K562 (cell line): ENCODE results near the gene YIF1A.

Experiments
- ARID2 ChIP-seq: fragments of 450-650 bp; IDR thresholded peaks from 2 replicates; pipeline ENCODE4 v1.6.1; 2017; ENCODE audit warnings: antibody characterized with exemption, mild to moderate bottlenecking
- BHLHE40 ChIP-seq: IDR thresholded peaks from 2 replicates; pipeline ENCODE4 v1.6.1; 2011; ENCODE audit warnings: low read length, improper control_type of control experiment
- CTCF ChIP-seq, 3 experiments: IDR thresholded peaks in 2 of 3; conservative IDR thresholded peaks in 1 of 3; 2 replicates each; pipeline ENCODE4 v1.5.1; 2011 to 2012; ENCODE audit warnings: low read length in 3 of 3, mild to moderate bottlenecking in 3 of 3, control low read depth in 2 of 3, improper control_type of control experiment in 1 of 3, inconsistent platforms in 1 of 3, low read depth in 1 of 3, mixed read lengths in 1 of 3, moderate library complexity in 1 of 3; ENCODE audit not compliant: insufficient read depth in 2 of 3
- DPF2 ChIP-seq: fragments of 450-650 bp; IDR thresholded peaks from 2 replicates; pipeline ENCODE4 v1.6.1; 2016
- FIP1L1 ChIP-seq: fragments of 200-400 bp; formaldehyde crosslinking; IDR thresholded peaks from 2 replicates; pipeline ENCODE4 v1.6.1; 2018; ENCODE audit warnings: mild to moderate bottlenecking, low read depth, low read length; ENCODE audit not compliant: poor library complexity, severe bottlenecking
- FOS ChIP-seq: IDR thresholded peaks from 3 replicates; pipeline ENCODE4 v1.6.1; 2011; ENCODE audit not compliant: insufficient read length; ENCODE audit errors: extremely low read depth
- NFRKB ChIP-seq: fragments of 450-650 bp; IDR thresholded peaks from 2 replicates; pipeline ENCODE4 v1.6.1; 2016; ENCODE audit warnings: low read depth
- POLR2A ChIP-seq: fragments of 450-650 bp; conservative IDR thresholded peaks from 2 replicates; pipeline ENCODE4 v1.6.1; 2016
- SIN3A ChIP-seq, 2 experiments: fragments of 150-350 bp in 1 of 2; IDR thresholded peaks; 2 replicates each; pipeline ENCODE4 v1.6.1; 2011 to 2016; ENCODE audit warnings: borderline replicate concordance in 2 of 2, low read depth in 2 of 2, low read length in 2 of 2, mild to moderate bottlenecking in 2 of 2, moderate library complexity in 2 of 2; ENCODE audit not compliant: control insufficient read depth in 1 of 2
- ZBED1 ChIP-seq: IDR thresholded peaks from 2 replicates; pipeline ENCODE4 v1.6.1; 2014
- ZNF146 ChIP-seq: IDR thresholded peaks from one replicate; pipeline ENCODE4 v1.6.1; 2018; ENCODE audit warnings: missing compliant biosample characterization; ENCODE audit not compliant: unreplicated experiment
- ZNF175 ChIP-seq: fragments of 200-800 bp; sonication (Bioruptor generic); IDR thresholded peaks from 2 replicates; pipeline ENCODE4 v1.6.1; 2016; ENCODE audit warnings: low read depth, mild to moderate bottlenecking, missing genetic modification characterization, missing compliant biosample characterization
- ZNF398 ChIP-seq: fragments of 250-450 bp; sonication (Bioruptor Pico); IDR thresholded peaks from 2 replicates; pipeline ENCODE4 v1.8.0; 2021; ENCODE audit warnings: moderate library complexity, mild to moderate bottlenecking, inconsistent platforms

GRCh38 chr11:66315921-66316811, 27.2 kb upstream of the YIF1A start:
- TF ChIP-seq CTCF (IDR thresholded peaks at IDR 0.05 in 2 of 3, conservative IDR thresholded peaks at IDR 0.05 in 1 of 3; ENCODE audit: insufficient read depth in 2 of 3, low read depth in 1 of 3, low read length in 3 of 3) (no peak), DPF2 (no peak), NFRKB (no peak), FIP1L1 (no peak), ZNF398 (CRISPR knock-in tag) (no peak), ZNF175 (CRISPR knock-in tag) (no peak), ZBED1 (no peak), ZNF146 (CRISPR knock-in tag) (no peak), FOS (no peak), ARID2 (no peak), POLR2A (no peak), BHLHE40 (no peak), SIN3A (IDR thresholded peaks at IDR 0.05; ENCODE audit: borderline replicate concordance in 2 of 2, control insufficient read depth in 1 of 2, low read depth in 2 of 2, low read length in 2 of 2) (no peak)
